ENCODE data around the gene PRDM15.

PRDM15 gene

GRCh38 chr21:41830764-41831452 lies 48.2 kb downstream of the PRDM15 start:
- Mint-ChIP-seq H3K36me3 (ENCODE audit: low read depth) (peaks cover 9% of the 10 kb centered on the region), H3K9me3 (no peaks in the 10 kb centered on the region), H3K4me3 (no peak overlapping the region), H3K27ac (no peak overlapping the region), H3K27me3 (ENCODE audit: low read depth, poor library complexity) (peaks cover under 1% of the 10 kb centered on the region), H3K4me1 (peaks cover 17% of the 10 kb centered on the region)
- no peak for DNase-seq
- TF ChIP-seq CTCF (IDR thresholded peaks at IDR 0.05), result no peak

GRCh38 chr21:41830145-41830707 lies 48.9 kb downstream of the PRDM15 start:
- DNase-seq, result no peak

GRCh38 chr21:41828884-41829360 lies 50.2 kb downstream of the PRDM15 start:
- H3K27ac Mint-ChIP-seq, result no peak overlapping the region
- no peak for DNase-seq
- TF ChIP-seq CTCF (IDR thresholded peaks at IDR 0.05), result no peak
- peaks cover 15% of the 10 kb centered on the region for H3K4me1 Mint-ChIP-seq
- no peaks in the 10 kb centered on the region for H3K27me3 Mint-ChIP-seq (ENCODE audit: low read depth, poor library complexity)
- H3K9me3 Mint-ChIP-seq, result no peaks in the 10 kb centered on the region
- no peak overlapping the region for H3K4me3 Mint-ChIP-seq
- H3K36me3 Mint-ChIP-seq (ENCODE audit: low read depth), result peaks cover 3% of the 10 kb centered on the region

More at GRCh38 chr21:41830145-41830707, 48.9 kb downstream of the PRDM15 start:
- no peak overlapping the region for H3K27ac Mint-ChIP-seq
- no peak overlapping the region for H3K4me3 Mint-ChIP-seq
- no peak for TF ChIP-seq CTCF (IDR thresholded peaks at IDR 0.05)
- no peaks in the 10 kb centered on the region for H3K9me3 Mint-ChIP-seq
- peaks cover 2% of the 10 kb centered on the region for H3K36me3 Mint-ChIP-seq (ENCODE audit: low read depth)
- no peaks in the 10 kb centered on the region for H3K27me3 Mint-ChIP-seq (ENCODE audit: low read depth, poor library complexity)
- H3K4me1 Mint-ChIP-seq, result peaks cover 11% of the 10 kb centered on the region

GRCh38 chr21:41827951-41828883 lies 50.9 kb downstream of the PRDM15 start:
- H3K27me3 Mint-ChIP-seq (ENCODE audit: low read depth, poor library complexity), result no peaks in the 10 kb centered on the region
- peaks cover 7% of the 10 kb centered on the region for H3K36me3 Mint-ChIP-seq (ENCODE audit: low read depth)
- no peak overlapping the region for H3K4me3 Mint-ChIP-seq
- no peak for TF ChIP-seq CTCF (IDR thresholded peaks at IDR 0.05)
- peaks cover 16% of the 10 kb centered on the region for H3K4me1 Mint-ChIP-seq
- no peak overlapping the region for H3K27ac Mint-ChIP-seq
- DNase-seq, result no peak
- no peaks in the 10 kb centered on the region for H3K9me3 Mint-ChIP-seq

GRCh38 chr21:41825881-41826280 lies 53.3 kb downstream of the PRDM15 start:
- Mint-ChIP-seq H3K9me3 (no peaks in the 10 kb centered on the region), H3K4me3 (no peak overlapping the region), H3K36me3 (ENCODE audit: low read depth) (peaks cover 19% of the 10 kb centered on the region), H3K27ac (no peak overlapping the region), H3K4me1 (peaks cover 13% of the 10 kb centered on the region), H3K27me3 (ENCODE audit: low read depth, poor library complexity) (no peaks in the 10 kb centered on the region)
- TF ChIP-seq CTCF (IDR thresholded peaks at IDR 0.05), result no peak
- no peak for DNase-seq

All from nephron progenitor cell (in vitro differentiated cells).